IMR-90 (cell line): ENCODE data around the gene MIPEP. TPM values are rescaled to one million over a fixed set of nuclear protein-coding genes. Genes with fewer than 3 reads are reported as not detected.

Experiments
- ATAC-seq: fragments of 200-7000 bp; cut with Tn5 transposase; 2 replicates; pipeline ENCODE4 v1.9.1; 2020; ENCODE audit warnings: low read depth, mild to moderate bottlenecking, moderate library complexity
- BruUV-seq: library from RNA; stranded (reverse); fragments of 400-500 nt; replicated peaks from 2 replicates; lab custom pipeline; 2021; lab: Mats Ljungman, UMichigan
- CTCF ChIA-PET: fragments of 300-600 bp; formaldehyde crosslinking; extraction: SDS; loops from one replicate; lab custom pipeline; 2021; ENCODE audit warnings: antibody characterized with exemption; lab: Yijun Ruan, JAX
- POLR2A ChIA-PET: fragments of 300-600 bp; sonication (Branson Sonifier 250); formaldehyde crosslinking; loops from one replicate; lab custom pipeline; 2022; ENCODE audit warnings: antibody characterized with exemption; ENCODE audit not compliant: unreplicated experiment; lab: Charles Lee
- DNase-seq: peaks from one replicate; pipeline ENCODE4 v3.0.0; 2013
- H2AFZ ChIP-seq: replicated peaks from 2 replicates; pipeline ENCODE3; 2013; ENCODE audit warnings: low read length, mild to moderate bottlenecking; ENCODE audit not compliant: poor library complexity
- H2AK5ac ChIP-seq: 2 replicates; pipeline ENCODE4 v1.6.1; 2013; ENCODE audit warnings: low read depth, low read length, inconsistent platforms
- H2AK9ac ChIP-seq: replicated peaks from 2 replicates; pipeline ENCODE3; 2013; ENCODE audit warnings: mild to moderate bottlenecking, low read depth, low read length, moderate library complexity; ENCODE audit not compliant: poor library complexity
- H2BK120ac ChIP-seq: 2 replicates; pipeline ENCODE4 v1.6.1; 2013; ENCODE audit warnings: low read depth, low read length, inconsistent platforms
- H2BK15ac ChIP-seq: 3 replicates; pipeline ENCODE4 v1.6.1; 2013; ENCODE audit warnings: low read depth, low read length, inconsistent platforms
- H2BK20ac ChIP-seq: 2 replicates; pipeline ENCODE4 v1.6.1; 2013; ENCODE audit warnings: low read depth, mild to moderate bottlenecking, inconsistent platforms, low read length, moderate library complexity
- H2BK5ac ChIP-seq: 2 replicates; pipeline ENCODE4 v1.6.1; 2013; ENCODE audit warnings: mild to moderate bottlenecking, low read depth, low read length, inconsistent platforms; ENCODE audit not compliant: poor library complexity, severe bottlenecking
- H3K14ac ChIP-seq: replicated peaks from 2 replicates; pipeline ENCODE4 v1.6.1; 2013; ENCODE audit warnings: low read depth, low read length, inconsistent platforms
- H3K18ac ChIP-seq: 2 replicates; pipeline ENCODE4 v1.6.1; 2013; ENCODE audit warnings: low read depth, low read length, control low read depth
- H3K23ac ChIP-seq: 2 replicates; pipeline ENCODE4 v1.6.1; 2013; ENCODE audit warnings: low read depth, low read length, inconsistent platforms
- H3K27ac ChIP-seq: 2 replicates; pipeline ENCODE4 v1.5.1; 2013; ENCODE audit warnings: mild to moderate bottlenecking, control low read depth, low read length; ENCODE audit not compliant: insufficient read depth
- H3K27me3 ChIP-seq: 2 replicates; pipeline ENCODE4 v1.6.1; 2013; ENCODE audit warnings: low read length; ENCODE audit not compliant: control insufficient read depth, insufficient read depth
- H3K36me3 ChIP-seq: 2 replicates; pipeline ENCODE4 v1.6.1; 2013; ENCODE audit warnings: low read length, mixed read lengths; ENCODE audit not compliant: control insufficient read depth, insufficient read depth
- H3K4ac ChIP-seq: 2 replicates; pipeline ENCODE4 v1.6.1; 2013; ENCODE audit warnings: low read depth, low read length, inconsistent platforms
- H3K4me1 ChIP-seq: 2 replicates; pipeline ENCODE4 v1.6.1; 2013; ENCODE audit warnings: low read length, mixed read lengths; ENCODE audit not compliant: control insufficient read depth, insufficient read depth
- H3K4me2 ChIP-seq: 2 replicates; pipeline ENCODE4 v1.6.1; 2013; ENCODE audit warnings: low read depth, mild to moderate bottlenecking, control low read depth, low read length, moderate library complexity
- H3K4me3 ChIP-seq: 2 replicates; pipeline ENCODE4 v1.5.1; 2013; ENCODE audit warnings: low read depth, mild to moderate bottlenecking, control low read depth, low read length, moderate library complexity; ENCODE audit not compliant: insufficient read depth
- H3K56ac ChIP-seq: 2 replicates; pipeline ENCODE4 v1.6.1; 2013; ENCODE audit warnings: low read length, inconsistent platforms; ENCODE audit not compliant: insufficient read depth; ENCODE audit errors: extremely low read depth
- H3K79me1 ChIP-seq, 2 experiments: 2 replicates each; pipeline ENCODE4 v1.6.1; 2013; ENCODE audit warnings: low read length in 2 of 2, inconsistent platforms in 1 of 2, low read depth in 1 of 2
- H3K9ac ChIP-seq: 2 replicates; pipeline ENCODE4 v1.6.1; 2013; ENCODE audit warnings: low read depth, low read length, control low read depth
- H3K9me1 ChIP-seq: 2 replicates; pipeline ENCODE4 v1.6.1; 2013; ENCODE audit warnings: low read length, inconsistent platforms; ENCODE audit not compliant: insufficient read depth
- H3K9me3 ChIP-seq: 2 replicates; pipeline ENCODE4 v1.6.1; 2013; ENCODE audit warnings: low read length; ENCODE audit not compliant: control insufficient read depth, insufficient read depth
- H4K20me1 ChIP-seq: 2 replicates; pipeline ENCODE4 v1.6.1; 2013; ENCODE audit warnings: low read length, inconsistent platforms; ENCODE audit not compliant: insufficient read depth
- H4K5ac ChIP-seq: 2 replicates; pipeline ENCODE4 v1.6.1; 2013; ENCODE audit warnings: mild to moderate bottlenecking, low read depth, low read length, control low read depth
- H4K8ac ChIP-seq, 2 experiments: 2 replicates each; pipeline ENCODE4 v1.6.1; 2013; ENCODE audit warnings: low read depth in 2 of 2, low read length in 2 of 2, control low read depth in 1 of 2, inconsistent platforms in 1 of 2
- H4K91ac ChIP-seq: 2 replicates; pipeline ENCODE4 v1.6.1; 2013; ENCODE audit warnings: low read depth, low read length, inconsistent platforms; ENCODE audit not compliant: insufficient read depth
- BHLHE40 ChIP-seq: fragments of 150-350 bp; IDR thresholded peaks from 2 replicates; pipeline ENCODE4 v1.6.1; 2016; ENCODE audit warnings: mild to moderate bottlenecking, low read depth, low read length
- CEBPB ChIP-seq: IDR thresholded peaks from 2 replicates; pipeline ENCODE4 v1.6.1; 2012; ENCODE audit warnings: low read depth, low read length, improper control_type of control experiment
- CHD1 ChIP-seq: IDR thresholded peaks from 2 replicates; pipeline ENCODE4 v1.6.1; 2012; ENCODE audit warnings: low read depth, low read length, improper control_type of control experiment
- CTCF ChIP-seq: conservative IDR thresholded peaks from 2 replicates; pipeline ENCODE4 v1.5.1; 2012; ENCODE audit warnings: mild to moderate bottlenecking, low read depth, low read length, improper control_type of control experiment
- FOS ChIP-seq: fragments of 150-350 bp; IDR thresholded peaks from 2 replicates; pipeline ENCODE4 v1.6.1; 2016; ENCODE audit warnings: low read depth, low read length
- NFE2L2 ChIP-seq: fragments of 150-350 bp; IDR thresholded peaks from 2 replicates; pipeline ENCODE4 v1.6.1; 2016; ENCODE audit warnings: low read depth, mild to moderate bottlenecking, low read length
- POLR2A ChIP-seq: IDR thresholded peaks from 2 replicates; pipeline ENCODE4 v1.6.1; 2012; ENCODE audit warnings: mild to moderate bottlenecking, low read depth, low read length
- RAD21 ChIP-seq: IDR thresholded peaks from 2 replicates; pipeline ENCODE4 v1.6.1; 2012; ENCODE audit warnings: low read length, improper control_type of control experiment
- RCOR1 ChIP-seq: IDR thresholded peaks from 2 replicates; pipeline ENCODE4 v1.6.1; 2012; ENCODE audit warnings: mild to moderate bottlenecking, low read length, improper control_type of control experiment; ENCODE audit not compliant: insufficient replicate concordance
- RFX5 ChIP-seq: IDR thresholded peaks from 2 replicates; pipeline ENCODE4 v1.8.0; 2012; ENCODE audit warnings: low read depth, mild to moderate bottlenecking, low read length, moderate library complexity
- SMC3 ChIP-seq: fragments of 150-350 bp; IDR thresholded peaks from 2 replicates; pipeline ENCODE4 v1.6.1; 2016; ENCODE audit warnings: low read depth, mild to moderate bottlenecking, antibody characterized with exemption, low read length, moderate library complexity
- USF2 ChIP-seq: fragments of 150-350 bp; IDR thresholded peaks from 2 replicates; pipeline ENCODE4 v1.6.1; 2017; ENCODE audit warnings: mild to moderate bottlenecking, antibody characterized with exemption, low read length, low read depth
- whole genome bisulfite sequencing, 2 experiments: methylation state at CpG; one replicate each; pipeline versions ENCODE4 v1.1.5 to v1.1.7; 2013; ENCODE audit warnings: missing lambda C conversion rate in 2 of 2; ENCODE audit not compliant: insufficient read length in 1 of 2; ENCODE audit errors: extremely low coverage in 2 of 2; 5-methylcytosine and 5-hydroxymethylcytosine counted together
- dilution Hi-C: fragments of 300-500 bp; cut with HindIII; formaldehyde crosslinking; loops from one replicate; pipeline ENCODE4 v1.14.3; 2018; ENCODE audit warnings: low sequenced_read_pairs; ENCODE audit not compliant: unreplicated experiment
- in situ Hi-C: fragments of 300-500 bp; cut with MboI; formaldehyde crosslinking; loops from 3 replicates; pipeline ENCODE4 v1.14.3; 2019; ENCODE audit warnings: low sequenced_read_pairs, inconsistent platforms, mixed read lengths
- intact Hi-C: fragments of 100-400 bp; cut with micrococcal nuclease; formaldehyde crosslinking; loops from 2 replicates; pipeline ENCODE4 v1.10.0; 2022
- polyA plus RNA-seq, 3 experiments: library from polyadenylated mRNA; depleted of rRNA; stranded (reverse); fragments of >200 nt; gene quantifications; 2 replicates each; pipeline ENCODE4 v1.2.3, GENCODE V29; 2012; ENCODE audit warnings: low replicate concordance in 1 of 3
- total RNA-seq: library from RNA; depleted of rRNA; stranded (reverse); fragments of >200 nt; gene quantifications from 2 replicates; pipeline ENCODE4 v1.2.3, GENCODE V29; 2012
- TF ChIP-seq, protein P1 (sequence below): fragments of 150-350 bp; IDR thresholded peaks from 2 replicates; pipeline ENCODE4 v1.6.1; 2016; ENCODE audit warnings: low read depth, mild to moderate bottlenecking, low read length, moderate library complexity, borderline replicate concordance

MIPEP gene
- total and polyA plus RNA-seq, 2 of the 4 experiments (the other 2 are of a cell fraction): 15.0 to 21.5 TPM

GRCh38 chr13:23912469-23912868 lies 23.3 kb upstream of the MIPEP start:
- H2BK120ac ChIP-seq: no peak overlapping the region
- POLR2A ChIA-PET: no interaction called here
- H3K4me1 ChIP-seq: no peaks in the 10 kb centered on the region
- no peak overlapping the region for H4K5ac ChIP-seq
- intact Hi-C loops (no loop called here), dilution Hi-C loops (no loop called here), in situ Hi-C loops (no loop called here)
- no peak overlapping the region for H4K8ac ChIP-seq
- H3K18ac ChIP-seq: no peak overlapping the region
- H4K91ac ChIP-seq: no peak overlapping the region
- H3K9me3 ChIP-seq: no peaks in the 10 kb centered on the region
- H3K4ac ChIP-seq: no peak overlapping the region
- DNase-seq: no peak
- no peak overlapping the region for H2AK9ac ChIP-seq
- no peak overlapping the region for H3K23ac ChIP-seq
- H3K79me1 ChIP-seq: no peaks in the 10 kb centered on the region
- CTCF ChIA-PET: no interaction called here
- no peak overlapping the region for H3K56ac ChIP-seq
- no peaks in the 10 kb centered on the region for H3K27me3 ChIP-seq
- no peak overlapping the region for H2BK5ac ChIP-seq
- no peaks in the 10 kb centered on the region for H3K36me3 ChIP-seq
- H3K9me1 ChIP-seq: no peaks in the 10 kb centered on the region
- H2BK15ac ChIP-seq: no peak overlapping the region
- no TSS peak for BruUV-seq
- ATAC-seq: no peak
- H3K9ac ChIP-seq: no peak overlapping the region
- WGBS, 2 experiments: no CpG with 5 or more reads among the region's 1 CpG
- no peak for TF ChIP-seq POLR2A
- TF ChIP-seq CEBPB: no peak
- TF ChIP-seq CHD1: no peak
- no peak for TF ChIP-seq USF2
- no peak for TF ChIP-seq CTCF
- no peak for TF ChIP-seq RCOR1
- no peak for TF ChIP-seq SMC3
- TF ChIP-seq BHLHE40: no peak
- TF ChIP-seq RFX5: no peak
- TF ChIP-seq, protein P1, sequence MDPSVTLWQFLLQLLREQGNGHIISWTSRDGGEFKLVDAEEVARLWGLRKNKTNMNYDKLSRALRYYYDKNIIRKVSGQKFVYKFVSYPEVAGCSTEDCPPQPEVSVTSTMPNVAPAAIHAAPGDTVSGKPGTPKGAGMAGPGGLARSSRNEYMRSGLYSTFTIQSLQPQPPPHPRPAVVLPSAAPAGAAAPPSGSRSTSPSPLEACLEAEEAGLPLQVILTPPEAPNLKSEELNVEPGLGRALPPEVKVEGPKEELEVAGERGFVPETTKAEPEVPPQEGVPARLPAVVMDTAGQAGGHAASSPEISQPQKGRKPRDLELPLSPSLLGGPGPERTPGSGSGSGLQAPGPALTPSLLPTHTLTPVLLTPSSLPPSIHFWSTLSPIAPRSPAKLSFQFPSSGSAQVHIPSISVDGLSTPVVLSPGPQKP: no peak
- TF ChIP-seq NFE2L2: no peak
- TF ChIP-seq RAD21: no peak
- TF ChIP-seq FOS: no peak
- H2AK5ac ChIP-seq: no peak overlapping the region
- no peak overlapping the region for H2AFZ ChIP-seq
- no peak overlapping the region for H3K14ac ChIP-seq
- no peak overlapping the region for H2BK20ac ChIP-seq
- no peak overlapping the region for H3K4me2 ChIP-seq
- H3K27ac ChIP-seq: no peak overlapping the region
- H4K20me1 ChIP-seq: no peaks in the 10 kb centered on the region
- H3K4me3 ChIP-seq: no peak overlapping the region
